CD4-positive, alpha-beta T cell (primary cell): ENCODE measurements around the gene KPTN. TPM values are rescaled to one million over a fixed set of nuclear protein-coding genes. Genes with fewer than 3 reads are reported as not detected.

ENCODE experiments used
- ATAC-seq: fragments of 200-7000 bp; cut with Tn5 transposase; one replicate; pipeline ENCODE4 v1.10.0; 2022; ENCODE audit warnings: mild to moderate bottlenecking; ENCODE audit not compliant: poor library complexity
- CTCF ChIA-PET: fragments of 350-600 bp; sonication (Branson Sonifier 250); formaldehyde crosslinking; loops from one replicate; lab custom pipeline; 2021; ENCODE audit warnings: antibody characterized with exemption, inconsistent platforms; lab: Charles Lee
- POLR2A ChIA-PET: fragments of 350-600 bp; sonication (Branson Sonifier 250); formaldehyde crosslinking; loops from one replicate; lab custom pipeline; 2021; ENCODE audit warnings: antibody characterized with exemption, inconsistent platforms; lab: Charles Lee
- DNase-seq, 14 experiments: peaks; one replicate each; pipeline ENCODE4 v3.0.0-alpha.2; 2013 to 2020; ENCODE audit warnings: mixed read lengths in 2 of 14
- H3K27ac ChIP-seq, 2 donors: one replicate each; pipeline versions ENCODE4 v1.5.1 to v1.7.0; 2013; ENCODE audit warnings: low read length in 2 of 2, low read depth in 1 of 2, mild to moderate bottlenecking in 1 of 2
- H3K27me3 ChIP-seq, 2 experiments: 1 replicate in 1 of 2; 2 replicates in 1 of 2; pipeline versions ENCODE4 v1.6.1 to v1.7.0; 2013; ENCODE audit warnings: low read length in 2 of 2, control low read depth in 1 of 2, mild to moderate bottlenecking in 1 of 2, moderate library complexity in 1 of 2; ENCODE audit not compliant: insufficient read depth in 2 of 2, control insufficient read depth in 1 of 2
- H3K36me3 ChIP-seq: one replicate; pipeline ENCODE4 v1.6.1; 2013; ENCODE audit warnings: low read length, control low read depth; ENCODE audit not compliant: insufficient read depth
- H3K4me1 ChIP-seq: one replicate; pipeline ENCODE4 v1.6.1; 2013; ENCODE audit warnings: low read length, control low read depth; ENCODE audit not compliant: insufficient read depth
- H3K4me3 ChIP-seq: one replicate; pipeline ENCODE4 v1.5.1; 2013; ENCODE audit warnings: mild to moderate bottlenecking, low read length, moderate library complexity
- H3K9me3 ChIP-seq, 2 experiments: 1 replicate in 1 of 2; 2 replicates in 1 of 2; pipeline versions ENCODE4 v1.6.1 to v1.7.0; 2013; ENCODE audit warnings: low read length in 2 of 2, mild to moderate bottlenecking in 2 of 2, control low read depth in 1 of 2, moderate library complexity in 1 of 2; ENCODE audit not compliant: control insufficient read depth in 1 of 2, insufficient read depth in 1 of 2
- H3K27ac Mint-ChIP-seq: one replicate; pipeline ENCODE4 v1.8.0; 2020; ENCODE audit warnings: mixed read lengths
- H3K27me3 Mint-ChIP-seq: one replicate; pipeline ENCODE4 v1.8.0; 2021; ENCODE audit warnings: mixed read lengths
- H3K36me3 Mint-ChIP-seq: one replicate; pipeline ENCODE4 v1.8.0; 2021; ENCODE audit warnings: low read depth, mixed read lengths
- H3K4me1 Mint-ChIP-seq: one replicate; pipeline ENCODE4 v1.8.0; 2021; ENCODE audit warnings: low read depth, mixed read lengths
- H3K4me3 Mint-ChIP-seq: one replicate; pipeline ENCODE4 v1.8.0; 2020; ENCODE audit warnings: mild to moderate bottlenecking, mixed read lengths
- H3K9me3 Mint-ChIP-seq: one replicate; pipeline ENCODE4 v1.8.0; 2020; ENCODE audit warnings: mixed read lengths
- CTCF ChIP-seq: fragments of 200-600 bp; IDR thresholded peaks from one replicate; pipeline ENCODE4 v1.8.0; 2022; ENCODE audit warnings: antibody characterized with exemption, mild to moderate bottlenecking
- intact Hi-C, 2 experiments: fragments of 100-400 bp; cut with DNase I in 1 of 2; cut with micrococcal nuclease in 1 of 2; formaldehyde crosslinking; loops; one replicate each; pipeline versions ENCODE4 v1.15.1 to v1.9.0; 2023 to 2025; cut with DNase I, micrococcal nuclease
- total RNA-seq, 174 experiments: library from RNA in 2 of 174; stranded (reverse) in 2 of 174; gene quantifications; one replicate each; pipeline ENCODE4 v1.2.3 and lab custom pipeline; 2021 to 2026

The KPTN gene
- total RNA-seq, 2 experiments from 2014 or later, result 3.6 to 4.5 TPM

- Histone ChIP-seq H3K4me1 (peaks cover 3% of the 10 kb centered on the region), H3K36me3 (no peaks in the 10 kb centered on the region), H3K27me3 (peaks cover 50 to 60% of the 10 kb centered on the region in 2 experiments), H3K4me3 (no peak overlapping the region), H3K9me3 (peaks cover 0 to 9% of the 10 kb centered on the region in 2 experiments), H3K27ac (no peak overlapping the region)
- Mint-ChIP-seq H3K36me3 (no peaks in the 10 kb centered on the region), H3K4me1 (no peaks in the 10 kb centered on the region), H3K9me3 (no peaks in the 10 kb centered on the region), H3K27ac (no peak overlapping the region), H3K27me3 (peaks cover 42% of the 10 kb centered on the region), H3K4me3 (no peak overlapping the region)
- ChIA-PET POLR2A (no interaction called here), CTCF (no interaction called here)
- DNase-seq, result no peak
- intact Hi-C loops, result no loop called here
- TF ChIP-seq CTCF, result no peak
- no peak for ATAC-seq
Measured at GRCh38 chr19:47458672-47459071, 25.3 kb downstream of the KPTN start.

- H3K27ac ChIP-seq, result no peak overlapping the region
- H3K4me1 ChIP-seq, result peaks cover 3% of the 10 kb centered on the region
- ChIA-PET POLR2A (interaction anchor here (0.6 kb wide), 1 partner anchor 301 kb away, joined by 3 read pairs; no protein-coding TSS in a partner anchor), CTCF (no interaction called here)
- intact Hi-C loops, result no loop called here
- H3K27me3 ChIP-seq, result peaks cover 53 to 59% of the 10 kb centered on the region in 2 experiments
- H3K4me1 Mint-ChIP-seq, result no peaks in the 10 kb centered on the region
- TF ChIP-seq CTCF, result no peak
- H3K4me3 ChIP-seq, result no peak overlapping the region
- H3K36me3 ChIP-seq, result no peaks in the 10 kb centered on the region
- H3K36me3 Mint-ChIP-seq, result no peaks in the 10 kb centered on the region
- peaks cover 0 to 9% of the 10 kb centered on the region in 2 experiments for H3K9me3 ChIP-seq
- peaks cover 39% of the 10 kb centered on the region for H3K27me3 Mint-ChIP-seq
- no peaks in the 10 kb centered on the region for H3K9me3 Mint-ChIP-seq
- no peak overlapping the region for H3K4me3 Mint-ChIP-seq
- ATAC-seq, result no peak
- no peak for DNase-seq
- no peak overlapping the region for H3K27ac Mint-ChIP-seq
Measured at GRCh38 chr19:47456721-47457474, 27.1 kb downstream of the KPTN start.

GRCh38 chr19:47450478-47450877, 33.5 kb downstream of the KPTN start:
- peaks cover 22 to 26% of the 10 kb centered on the region in 2 experiments for H3K27me3 ChIP-seq
- peaks cover 0 to 14% of the 10 kb centered on the region in 2 experiments for H3K9me3 ChIP-seq
- no peak for ATAC-seq
- H3K9me3 Mint-ChIP-seq, result no peaks in the 10 kb centered on the region
- H3K4me1 ChIP-seq, result peaks cover 26% of the 10 kb centered on the region
- no peaks in the 10 kb centered on the region for H3K36me3 ChIP-seq
- no peak overlapping the region for H3K27ac ChIP-seq
- DNase-seq, result no peak
- H3K36me3 Mint-ChIP-seq, result no peaks in the 10 kb centered on the region
- H3K4me3 Mint-ChIP-seq, result no peak overlapping the region
- no peak overlapping the region for H3K4me3 ChIP-seq
- ChIA-PET POLR2A (no interaction called here), CTCF (no interaction called here)
- no peak overlapping the region for H3K27ac Mint-ChIP-seq
- H3K4me1 Mint-ChIP-seq, result peaks cover 26% of the 10 kb centered on the region
- no peak for TF ChIP-seq CTCF
- peaks cover 62% of the 10 kb centered on the region for H3K27me3 Mint-ChIP-seq
- intact Hi-C loops, result no loop called here
